ENCODE data around the gene PUS3. TPM values are rescaled to one million over a fixed set of nuclear protein-coding genes. Genes with fewer than 3 reads are reported as not detected.
A peak's percentile ranks its signal among the peaks of the same experiment; 100 is the strongest.

The PUS3 gene
- total RNA-seq: 10.4 and 10.6 TPM in 2 replicates

GRCh38 chr11:125902927-125903710 lies at the start of gene PUS3:
TSS of gene PUS3 (minus strand) at chr11:125903206. CDS start at chr11:125896284, 6,922 bp downstream.
- peak; percentile 81 for DNase-seq (ENCODE audit: low read depth)
- peak within 1 kb of the TSS; percentile 88 for H3K4me3 ChIP-seq (ENCODE audit: low read depth, low read length)
- TF ChIP-seq, protein P1, sequence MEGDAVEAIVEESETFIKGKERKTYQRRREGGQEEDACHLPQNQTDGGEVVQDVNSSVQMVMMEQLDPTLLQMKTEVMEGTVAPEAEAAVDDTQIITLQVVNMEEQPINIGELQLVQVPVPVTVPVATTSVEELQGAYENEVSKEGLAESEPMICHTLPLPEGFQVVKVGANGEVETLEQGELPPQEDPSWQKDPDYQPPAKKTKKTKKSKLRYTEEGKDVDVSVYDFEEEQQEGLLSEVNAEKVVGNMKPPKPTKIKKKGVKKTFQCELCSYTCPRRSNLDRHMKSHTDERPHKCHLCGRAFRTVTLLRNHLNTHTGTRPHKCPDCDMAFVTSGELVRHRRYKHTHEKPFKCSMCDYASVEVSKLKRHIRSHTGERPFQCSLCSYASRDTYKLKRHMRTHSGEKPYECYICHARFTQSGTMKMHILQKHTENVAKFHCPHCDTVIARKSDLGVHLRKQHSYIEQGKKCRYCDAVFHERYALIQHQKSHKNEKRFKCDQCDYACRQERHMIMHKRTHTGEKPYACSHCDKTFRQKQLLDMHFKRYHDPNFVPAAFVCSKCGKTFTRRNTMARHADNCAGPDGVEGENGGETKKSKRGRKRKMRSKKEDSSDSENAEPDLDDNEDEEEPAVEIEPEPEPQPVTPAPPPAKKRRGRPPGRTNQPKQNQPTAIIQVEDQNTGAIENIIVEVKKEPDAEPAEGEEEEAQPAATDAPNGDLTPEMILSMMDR (IDR thresholded peaks at IDR 0.05; ENCODE audit: insufficient read depth, low read depth, low read length): no peak

DNA sequence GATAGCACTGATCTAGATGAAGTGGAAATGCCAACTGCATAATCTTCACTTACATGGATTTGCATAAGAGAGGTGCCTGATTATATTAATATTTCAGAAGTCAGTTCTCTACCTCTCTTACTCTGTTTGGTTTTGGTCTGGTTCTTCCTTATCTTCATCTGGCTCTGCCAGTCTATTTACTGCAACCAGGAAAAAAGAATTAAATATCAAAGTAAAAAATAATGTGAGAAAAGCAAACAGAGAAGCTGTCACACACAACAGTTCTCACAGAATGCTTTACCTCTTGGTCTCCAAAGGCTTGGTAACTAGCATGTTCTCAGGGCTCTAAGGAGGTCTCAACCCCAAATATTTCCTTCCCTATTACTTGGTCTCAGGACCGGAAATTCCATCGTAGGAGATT lies 49.6 kb upstream of the PUS3 start:
- TF ChIP-seq, protein P1 (IDR thresholded peaks at IDR 0.05; ENCODE audit: insufficient read depth, low read depth, low read length): no peak
- no peak overlapping the region for H3K4me3 ChIP-seq (ENCODE audit: low read depth, low read length)
- no peak for DNase-seq (ENCODE audit: low read depth)

DNA sequence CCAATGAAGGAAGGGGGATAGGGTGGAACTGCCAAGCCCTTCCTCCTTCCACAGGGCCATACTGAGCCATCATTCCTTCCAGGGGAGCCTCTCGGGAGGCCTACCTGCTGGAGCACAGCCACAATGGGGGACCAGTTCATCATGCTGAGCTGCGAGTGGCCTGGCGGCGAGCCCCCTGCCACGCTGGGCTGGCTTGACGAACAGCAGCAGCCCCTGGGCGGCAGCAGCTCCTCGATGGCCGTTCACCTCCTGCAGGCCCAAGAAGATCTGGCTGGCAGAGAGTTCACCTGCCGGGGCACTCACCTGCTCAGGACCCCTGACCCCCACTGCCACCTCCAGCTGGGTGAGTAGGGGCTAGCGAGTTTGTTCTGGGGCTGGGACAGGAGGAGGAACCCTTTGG lies 48.7 kb upstream of the PUS3 start:
- TF ChIP-seq, protein P1 (IDR thresholded peaks at IDR 0.05; ENCODE audit: insufficient read depth, low read depth, low read length): no peak
- no peak for DNase-seq (ENCODE audit: low read depth)
- H3K4me3 ChIP-seq (ENCODE audit: low read depth, low read length): no peak overlapping the region

GRCh38 chr11:125950696-125951651 lies 48.0 kb upstream of the PUS3 start:
- H3K4me3 ChIP-seq (ENCODE audit: low read depth, low read length): no peak overlapping the region
- DNase-seq (ENCODE audit: low read depth): peak; percentile 72
- TF ChIP-seq, protein P1 (IDR thresholded peaks at IDR 0.05; ENCODE audit: insufficient read depth, low read depth, low read length): no peak

DNA sequence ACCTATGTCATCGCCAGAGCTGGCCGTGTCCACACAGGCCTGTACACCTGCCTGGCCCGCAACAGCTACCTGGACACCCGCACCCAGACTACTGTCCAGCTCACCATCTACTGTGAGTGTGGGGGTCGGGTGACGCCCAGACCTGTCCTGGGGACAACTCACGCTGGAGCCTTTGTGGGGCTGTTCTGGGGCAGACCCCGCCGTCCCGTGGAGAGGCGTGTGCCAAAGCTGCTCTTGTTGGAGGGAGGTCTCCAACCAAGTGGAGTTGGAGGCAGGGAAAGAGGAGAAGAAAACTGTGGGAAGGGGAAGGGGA lies 47.1 kb upstream of the PUS3 start:
- no peak for DNase-seq (ENCODE audit: low read depth)
- H3K4me3 ChIP-seq (ENCODE audit: low read depth, low read length): no peak overlapping the region
- TF ChIP-seq, protein P1 (IDR thresholded peaks at IDR 0.05; ENCODE audit: insufficient read depth, low read depth, low read length): no peak

DNA sequence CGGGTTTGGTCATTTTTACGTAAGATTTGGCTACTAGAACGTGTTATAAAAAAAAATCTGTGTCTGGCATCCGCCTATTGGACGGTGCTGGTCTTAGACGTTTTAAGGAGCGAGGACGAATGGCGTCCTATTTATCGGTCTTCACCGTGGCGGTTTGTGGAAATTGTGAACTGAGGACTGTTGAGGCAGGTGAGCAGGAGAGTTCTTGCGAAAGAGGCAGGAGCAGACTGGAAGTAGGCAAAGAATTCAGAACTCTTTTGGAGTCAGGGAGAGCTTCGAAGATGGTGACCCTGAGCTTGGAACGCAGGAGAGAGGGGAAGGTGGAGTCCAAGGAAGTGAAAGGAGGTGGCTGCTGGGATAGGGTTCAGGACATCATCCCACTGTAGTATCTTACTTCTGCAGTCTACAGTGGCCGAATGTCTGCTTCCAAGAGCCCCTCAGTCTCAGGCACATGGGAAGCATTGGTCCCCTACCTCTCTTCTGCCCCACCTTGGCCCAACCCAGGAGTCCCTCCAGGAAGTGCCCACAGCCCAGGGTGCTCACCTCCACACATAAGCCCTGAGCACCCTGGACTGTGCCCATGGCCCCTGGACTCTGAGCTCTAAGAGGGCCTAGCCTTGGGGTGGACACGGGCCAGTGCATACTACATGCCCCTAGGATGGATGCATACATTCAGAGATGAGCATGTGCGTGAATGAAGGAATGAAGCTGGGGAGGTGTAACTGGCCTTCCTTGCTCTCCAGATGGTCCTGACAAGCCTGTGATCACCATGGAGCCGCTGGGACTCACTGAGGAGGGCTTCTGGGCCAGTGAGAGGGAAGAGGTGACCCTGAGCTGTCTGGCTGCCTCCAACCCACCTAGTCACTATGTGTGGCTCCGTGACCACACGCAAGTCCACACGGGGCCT lies 46.5 kb upstream of the PUS3 start:
- no peak for DNase-seq (ENCODE audit: low read depth)
- TF ChIP-seq, protein P1 (IDR thresholded peaks at IDR 0.05; ENCODE audit: insufficient read depth, low read depth, low read length): no peak
- no peak overlapping the region for H3K4me3 ChIP-seq (ENCODE audit: low read depth, low read length)

All from fibroblast of villous mesenchyme (primary cell).